GM13977 (cell line): Measurements from ENCODE around the gene CDK12.

Experiments used
- DNase-seq: peaks from one replicate; pipeline ENCODE4 v3.0.0; 2012; ENCODE audit warnings: low spot score
- in situ Hi-C: fragments of 300-500 bp; cut with MboI; formaldehyde crosslinking; loops from one replicate; pipeline ENCODE4 v1.12.0; 2022; ENCODE audit warnings: low sequenced_read_pairs, low pct_unique_long_range_greater_than_20kb, mixed read lengths, inconsistent platforms; ENCODE audit not compliant: unreplicated experiment
- TF ChIP-seq, protein P1 (sequence below): IDR thresholded peaks from 2 replicates; pipeline ENCODE4 v1.5.1; 2012; ENCODE audit warnings: mild to moderate bottlenecking, control low read depth; ENCODE audit not compliant: insufficient read depth; ENCODE audit errors: extremely low read depth, missing control alignments

The CDK12 gene

DNA sequence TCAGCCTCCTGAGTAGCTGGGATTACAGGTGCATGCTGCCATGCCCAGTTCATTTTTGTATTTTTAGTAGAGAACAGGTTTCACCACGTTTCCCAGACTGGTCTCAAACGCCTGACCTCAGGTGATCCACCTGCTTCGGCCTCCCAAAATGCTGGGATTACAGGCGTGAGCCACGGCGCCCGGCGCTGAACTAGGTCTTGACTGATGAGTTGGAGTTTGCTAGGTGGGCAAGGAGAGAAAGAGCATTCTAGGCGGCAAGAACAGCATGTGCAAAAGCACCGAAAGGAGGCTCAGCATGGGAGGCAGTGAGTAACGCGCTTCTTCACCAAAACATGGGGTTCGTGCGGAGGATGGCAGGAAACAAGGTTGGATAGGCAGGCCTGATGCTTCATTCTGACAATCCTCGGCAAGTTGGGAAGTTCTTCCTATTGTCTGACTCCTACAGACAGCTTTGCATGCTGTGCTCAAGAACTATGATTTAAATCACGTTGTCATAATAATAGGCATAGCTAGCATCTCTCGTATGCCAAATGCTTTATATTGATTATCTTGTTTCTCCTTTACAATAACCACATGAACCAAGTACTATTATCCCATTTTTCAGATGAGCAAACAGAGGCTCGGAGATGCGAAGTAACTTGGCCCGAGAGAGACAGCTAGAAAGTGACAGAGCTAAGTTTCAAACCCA lies 119.9 kb downstream of the CDK12 start:
- no peak for DNase-seq
- TF ChIP-seq, protein P1, sequence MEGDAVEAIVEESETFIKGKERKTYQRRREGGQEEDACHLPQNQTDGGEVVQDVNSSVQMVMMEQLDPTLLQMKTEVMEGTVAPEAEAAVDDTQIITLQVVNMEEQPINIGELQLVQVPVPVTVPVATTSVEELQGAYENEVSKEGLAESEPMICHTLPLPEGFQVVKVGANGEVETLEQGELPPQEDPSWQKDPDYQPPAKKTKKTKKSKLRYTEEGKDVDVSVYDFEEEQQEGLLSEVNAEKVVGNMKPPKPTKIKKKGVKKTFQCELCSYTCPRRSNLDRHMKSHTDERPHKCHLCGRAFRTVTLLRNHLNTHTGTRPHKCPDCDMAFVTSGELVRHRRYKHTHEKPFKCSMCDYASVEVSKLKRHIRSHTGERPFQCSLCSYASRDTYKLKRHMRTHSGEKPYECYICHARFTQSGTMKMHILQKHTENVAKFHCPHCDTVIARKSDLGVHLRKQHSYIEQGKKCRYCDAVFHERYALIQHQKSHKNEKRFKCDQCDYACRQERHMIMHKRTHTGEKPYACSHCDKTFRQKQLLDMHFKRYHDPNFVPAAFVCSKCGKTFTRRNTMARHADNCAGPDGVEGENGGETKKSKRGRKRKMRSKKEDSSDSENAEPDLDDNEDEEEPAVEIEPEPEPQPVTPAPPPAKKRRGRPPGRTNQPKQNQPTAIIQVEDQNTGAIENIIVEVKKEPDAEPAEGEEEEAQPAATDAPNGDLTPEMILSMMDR = no peak
- in situ Hi-C loops = no loop called here

DNA sequence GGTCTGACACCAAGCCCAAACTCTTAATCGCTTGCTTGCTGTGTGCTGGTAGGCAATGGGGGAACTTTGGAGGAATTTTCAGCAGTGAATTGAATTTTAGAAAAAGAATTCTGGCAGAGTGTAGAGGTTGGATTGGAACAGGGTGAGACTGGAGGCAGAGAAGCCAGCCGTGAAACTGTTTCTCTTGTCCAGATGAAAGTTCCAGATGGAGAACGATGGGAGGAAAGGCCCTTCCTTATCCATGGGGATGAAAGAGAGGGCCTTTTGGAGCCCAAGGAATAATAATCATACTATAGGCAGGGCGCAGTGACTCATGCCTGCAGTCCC lies 120.4 kb downstream of the CDK12 start:
- TF ChIP-seq, protein P1 = no peak
- in situ Hi-C loops = no loop called here

DNA sequence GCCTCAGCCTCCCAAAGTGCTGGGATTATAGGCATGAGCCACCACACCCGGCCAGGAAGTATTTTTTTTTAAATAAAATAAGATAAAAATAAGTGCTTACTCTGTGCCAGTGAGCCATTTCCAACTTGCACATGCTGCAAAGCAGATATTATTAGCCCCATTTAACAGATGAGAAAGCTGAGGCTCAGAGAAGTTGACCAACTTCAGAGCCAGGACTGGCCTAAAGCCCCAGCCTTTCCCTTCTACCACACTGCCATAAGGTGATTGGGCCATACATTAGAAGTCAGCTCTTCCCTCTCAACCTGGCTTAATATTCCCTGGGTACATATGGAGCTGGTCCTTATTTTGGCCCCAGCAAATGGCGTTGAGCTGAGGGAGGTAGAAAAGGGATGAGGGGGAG lies 121.4 kb downstream of the CDK12 start:
- in situ Hi-C loops = no loop called here
- no peak for DNase-seq
- TF ChIP-seq, protein P1 = no peak

More for the DNA sequence above, 120.4 kb downstream of the CDK12 start:
- DNase-seq = no peak
